KOPT-K1 (cell line): ENCODE results near the gene CDH4.

Experiments used
- H3K27ac ChIP-seq: fragments of 200-600 bp; sonication (generic); 2 replicates; pipeline ENCODE4 v1.5.1; 2016; ENCODE audit warnings: antibody characterized with exemption, mild to moderate bottlenecking, low read depth, low read length; ENCODE audit not compliant: poor library complexity, severe bottlenecking
- H3K36me3 ChIP-seq: fragments of 200-600 bp; sonication (generic); 2 replicates; pipeline ENCODE4 v1.5.1; 2017; ENCODE audit warnings: antibody characterized with exemption, mild to moderate bottlenecking, low read length, moderate library complexity; ENCODE audit not compliant: insufficient read depth
- H3K9me3 ChIP-seq: fragments of 200-600 bp; sonication (generic); 2 replicates; pipeline ENCODE4 v1.5.1; 2017; ENCODE audit warnings: antibody characterized with exemption, low read length, mild to moderate bottlenecking; ENCODE audit not compliant: insufficient read depth, poor library complexity, severe bottlenecking

Gene CDH4

GRCh38 chr20:61895016-61895415 lies 643.0 kb downstream of the CDH4 start:
- no peak overlapping the region for H3K27ac ChIP-seq
- no peaks in the 10 kb centered on the region for H3K36me3 ChIP-seq
- H3K9me3 ChIP-seq = no peaks in the 10 kb centered on the region

GRCh38 chr20:61895686-61896057 lies 643.6 kb downstream of the CDH4 start:
- H3K36me3 ChIP-seq = no peaks in the 10 kb centered on the region
- H3K9me3 ChIP-seq = no peaks in the 10 kb centered on the region
- no peak overlapping the region for H3K27ac ChIP-seq

DNA sequence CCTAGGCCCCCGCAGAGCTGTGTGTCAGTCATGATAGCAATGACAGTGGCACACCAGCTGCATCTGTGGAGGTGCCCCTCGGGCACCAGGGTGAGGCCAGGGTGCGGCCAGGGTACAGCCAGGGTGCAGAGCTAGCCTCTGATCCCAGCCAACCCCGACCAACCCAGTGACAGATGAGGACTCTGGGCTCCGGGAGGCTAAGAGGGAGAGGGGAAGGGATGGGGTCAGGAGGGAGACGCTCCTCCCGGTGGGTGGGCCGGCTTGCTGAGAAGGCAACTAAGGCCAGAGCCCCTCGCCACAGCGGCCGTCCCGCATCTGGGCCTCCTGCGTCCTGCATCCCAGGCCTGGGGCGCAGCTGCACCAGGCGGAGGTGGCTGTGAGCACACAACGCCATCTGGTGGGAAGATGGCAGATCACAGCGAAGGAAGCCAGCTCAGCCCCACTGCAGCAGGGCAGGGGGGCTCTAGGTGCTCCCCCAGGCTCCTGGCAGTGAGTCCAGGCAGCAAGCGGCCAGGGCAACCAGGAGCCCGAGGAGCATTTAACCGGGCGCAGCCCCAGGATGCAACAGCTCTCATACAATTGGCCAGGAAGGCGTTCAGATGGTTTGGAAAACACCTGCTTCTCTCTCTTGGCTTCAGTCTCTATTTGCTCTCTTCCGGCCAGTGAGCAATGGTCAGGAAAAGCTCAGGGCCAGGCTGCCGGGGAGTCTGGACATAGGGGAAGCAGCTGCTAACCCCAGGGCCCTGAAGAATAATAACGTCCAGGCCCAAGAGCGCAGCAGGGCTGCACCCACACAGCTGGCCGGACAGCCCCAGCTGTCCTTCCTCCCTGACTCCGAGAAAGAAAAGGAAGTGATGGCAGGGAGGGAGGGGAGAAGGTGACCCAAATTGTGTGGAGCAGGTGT lies 644.2 kb downstream of the CDH4 start:
- Histone ChIP-seq H3K27ac (no peak overlapping the region), H3K36me3 (no peaks in the 10 kb centered on the region), H3K9me3 (no peaks in the 10 kb centered on the region)

- no peaks in the 10 kb centered on the region for H3K9me3 ChIP-seq
- no peaks in the 10 kb centered on the region for H3K36me3 ChIP-seq
- H3K27ac ChIP-seq = no peak overlapping the region
These were observed 645.6 kb downstream of the CDH4 start for GRCh38 chr20:61897401-61898295.

- no peaks in the 10 kb centered on the region for H3K36me3 ChIP-seq
- H3K27ac ChIP-seq = no peak overlapping the region
- H3K9me3 ChIP-seq = no peaks in the 10 kb centered on the region
These were observed 646.3 kb downstream of the CDH4 start for GRCh38 chr20:61898405-61898804.

DNA sequence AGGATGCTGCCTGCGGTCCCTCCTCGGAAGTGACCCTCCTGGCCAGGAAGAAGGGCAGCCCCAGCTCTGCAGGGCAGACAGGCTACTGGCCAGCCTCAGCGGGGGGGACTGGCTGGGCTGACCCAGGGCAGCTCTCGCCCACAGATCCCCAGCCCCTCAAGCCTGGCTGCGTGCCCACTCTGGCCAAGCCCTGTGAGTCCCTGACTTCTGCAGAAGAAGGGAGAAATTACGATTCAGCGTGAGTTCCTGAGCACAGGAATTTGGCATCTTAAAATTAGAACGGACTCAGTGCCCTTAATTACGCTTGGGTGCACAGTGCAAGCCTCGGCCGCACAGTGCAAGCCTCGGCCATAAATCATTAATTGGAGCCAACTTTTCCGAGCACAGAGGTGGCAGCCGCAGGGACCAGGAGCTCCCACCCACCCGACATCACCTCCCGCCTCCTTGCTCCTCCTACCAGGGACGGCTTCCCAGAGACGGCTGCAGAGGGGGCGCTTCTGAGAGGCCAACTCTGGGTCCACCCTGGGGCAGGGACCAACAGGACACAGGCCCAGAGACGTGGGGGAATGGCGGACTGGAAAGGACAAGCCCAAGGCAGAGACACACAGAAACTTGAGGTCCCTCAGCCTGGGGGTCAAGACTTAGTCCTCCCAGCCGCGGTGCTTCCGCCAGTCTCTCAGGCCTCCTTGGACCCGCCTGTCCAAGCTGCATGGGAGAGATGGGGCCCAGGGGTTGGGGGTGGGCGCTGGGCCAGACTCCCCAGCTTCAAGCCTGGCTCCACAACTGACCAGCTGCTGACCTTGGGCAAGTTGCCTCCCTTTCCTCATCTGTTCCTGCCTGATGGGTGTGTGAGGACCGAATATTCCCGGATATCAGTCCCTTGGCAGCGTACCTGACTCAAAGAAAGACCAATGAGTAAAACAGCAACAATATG lies 648.2 kb downstream of the CDH4 start:
- Histone ChIP-seq H3K27ac (no peak overlapping the region), H3K36me3 (no peaks in the 10 kb centered on the region), H3K9me3 (no peaks in the 10 kb centered on the region)

- Histone ChIP-seq H3K27ac (no peak overlapping the region), H3K36me3 (no peaks in the 10 kb centered on the region), H3K9me3 (no peaks in the 10 kb centered on the region)
These were observed 648.9 kb downstream of the CDH4 start for GRCh38 chr20:61900945-61901293.

GRCh38 chr20:61901392-61902220 lies 649.5 kb downstream of the CDH4 start:
- H3K27ac ChIP-seq = no peak overlapping the region
- H3K36me3 ChIP-seq = no peaks in the 10 kb centered on the region
- H3K9me3 ChIP-seq = no peaks in the 10 kb centered on the region

GRCh38 chr20:61902221-61902869 lies 650.3 kb downstream of the CDH4 start:
- H3K36me3 ChIP-seq = no peaks in the 10 kb centered on the region
- no peak overlapping the region for H3K27ac ChIP-seq
- no peaks in the 10 kb centered on the region for H3K9me3 ChIP-seq

DNA sequence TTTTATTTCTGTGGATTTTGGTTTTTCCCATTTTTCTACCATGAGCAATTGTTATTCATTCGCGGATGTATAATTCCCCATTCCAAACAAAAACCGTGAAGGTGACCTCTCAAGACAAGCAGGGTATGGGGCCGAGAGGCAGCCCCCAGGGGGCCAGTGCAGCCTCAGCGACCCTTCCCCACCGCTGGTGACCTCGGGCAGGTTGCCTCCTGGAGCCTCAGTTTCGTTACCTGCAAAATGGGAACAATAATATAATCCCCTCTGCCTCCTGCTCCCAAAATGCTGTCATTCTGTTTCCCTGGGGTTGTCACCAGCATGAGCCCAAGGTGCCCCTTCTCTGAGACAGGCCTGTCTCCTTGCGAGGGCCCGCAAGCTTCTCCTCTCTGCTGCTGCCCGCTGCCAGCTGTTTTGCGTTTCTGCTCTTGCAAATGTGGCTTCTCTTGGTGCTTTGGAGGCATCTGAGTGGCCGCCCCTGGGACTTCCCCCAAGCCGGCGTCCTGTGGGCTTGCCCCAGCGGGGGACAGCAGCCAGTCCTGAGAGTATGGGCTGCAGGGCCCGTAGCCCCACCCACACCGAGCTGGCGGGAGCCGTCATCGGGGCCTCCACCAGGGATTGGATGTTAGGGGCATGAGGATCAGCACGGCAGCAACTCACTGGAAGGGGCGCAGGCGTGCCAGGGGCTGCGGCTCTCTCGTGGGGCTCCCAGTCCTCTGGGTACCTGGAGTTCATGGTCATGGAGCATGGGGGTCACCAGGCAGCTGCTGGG lies 651.7 kb downstream of the CDH4 start:
- H3K27ac ChIP-seq = no peak overlapping the region
- no peaks in the 10 kb centered on the region for H3K36me3 ChIP-seq
- H3K9me3 ChIP-seq = no peaks in the 10 kb centered on the region

- Histone ChIP-seq H3K36me3 (no peaks in the 10 kb centered on the region), H3K27ac (no peak overlapping the region), H3K9me3 (no peaks in the 10 kb centered on the region)
These were observed 652.4 kb downstream of the CDH4 start for GRCh38 chr20:61904456-61904855.

DNA sequence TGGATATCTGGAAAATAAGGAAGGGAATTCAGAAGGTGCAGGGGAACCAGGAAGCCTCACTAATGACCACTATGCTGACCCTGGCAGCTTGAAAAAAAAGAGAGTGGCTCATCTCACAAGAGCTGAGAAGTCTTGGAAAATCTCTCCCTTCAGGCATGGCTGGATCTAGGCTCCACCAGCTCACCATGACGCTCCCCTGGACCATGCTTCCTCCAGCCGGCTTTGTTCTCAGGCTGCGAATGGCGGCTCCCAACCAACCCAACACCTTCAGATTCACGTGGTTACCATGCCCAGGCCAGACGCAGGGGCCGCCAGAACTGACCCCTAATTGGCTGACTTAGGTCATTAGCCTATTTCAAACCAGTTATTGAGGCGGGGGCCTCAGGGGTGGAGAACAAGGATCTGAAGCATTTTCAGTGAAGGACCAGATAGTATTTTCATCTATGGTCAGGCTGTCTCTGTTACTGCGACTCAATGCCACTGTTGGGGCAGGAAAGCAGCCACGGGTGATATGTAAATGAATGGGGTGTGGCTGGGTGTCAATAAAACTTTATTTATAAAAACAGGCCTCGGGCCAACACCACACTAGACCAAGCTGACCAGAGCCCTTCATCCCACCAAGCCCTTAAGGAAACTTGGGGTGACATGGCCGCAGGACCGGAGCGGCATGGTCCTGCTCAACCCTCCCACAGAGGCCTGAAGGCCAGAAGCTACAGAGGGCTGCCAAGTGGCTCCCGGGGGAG lies 653.9 kb downstream of the CDH4 start:
- H3K9me3 ChIP-seq = peaks cover 9% of the 10 kb centered on the region
- H3K27ac ChIP-seq = no peak overlapping the region
- H3K36me3 ChIP-seq = no peaks in the 10 kb centered on the region
